Peyer's patch (tissue), 4 donors: ENCODE measurements around the gene AADACL2.

Source experiments
- POLR2A ChIP-seq, 2 donors: fragments of 450-650 bp; IDR thresholded peaks; one replicate each; pipeline ENCODE4 v1.5.1; 2017; ENCODE audit warnings: antibody characterized with exemption in 2 of 2, mild to moderate bottlenecking in 2 of 2, moderate library complexity in 2 of 2
- TF ChIP-seq, protein P1 (sequence below), 6 experiments: fragments of 450-650 bp in 4 of 6; fragments of 200-600 bp in 2 of 6; sonication (generic) in 1 of 6; IDR thresholded peaks; one replicate each; pipeline ENCODE4 v1.5.1; 2017 to 2019; ENCODE audit warnings: antibody characterized with exemption in 6 of 6, mild to moderate bottlenecking in 3 of 6, moderate library complexity in 1 of 6

DNA sequence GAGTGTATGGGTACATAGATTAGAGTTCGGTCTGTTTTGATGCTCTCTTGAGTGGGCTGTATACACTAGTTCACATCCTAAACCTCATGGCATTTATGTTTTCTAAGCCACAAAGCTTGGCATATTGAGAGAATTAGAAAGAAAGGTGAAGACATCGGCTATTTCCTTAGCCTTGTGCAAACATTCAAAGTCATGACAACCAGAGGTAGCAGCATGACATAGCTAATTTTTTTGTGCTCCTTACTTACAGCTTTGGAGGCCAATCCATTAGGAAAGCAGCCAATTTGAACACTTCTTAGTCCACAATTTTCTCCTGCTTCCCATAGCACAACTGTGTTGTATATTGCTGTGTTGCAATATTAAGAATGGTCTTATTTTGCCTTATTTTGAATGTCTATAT lies 58.7 kb downstream of the AADACL2 start:
- TF ChIP-seq, protein P1, sequence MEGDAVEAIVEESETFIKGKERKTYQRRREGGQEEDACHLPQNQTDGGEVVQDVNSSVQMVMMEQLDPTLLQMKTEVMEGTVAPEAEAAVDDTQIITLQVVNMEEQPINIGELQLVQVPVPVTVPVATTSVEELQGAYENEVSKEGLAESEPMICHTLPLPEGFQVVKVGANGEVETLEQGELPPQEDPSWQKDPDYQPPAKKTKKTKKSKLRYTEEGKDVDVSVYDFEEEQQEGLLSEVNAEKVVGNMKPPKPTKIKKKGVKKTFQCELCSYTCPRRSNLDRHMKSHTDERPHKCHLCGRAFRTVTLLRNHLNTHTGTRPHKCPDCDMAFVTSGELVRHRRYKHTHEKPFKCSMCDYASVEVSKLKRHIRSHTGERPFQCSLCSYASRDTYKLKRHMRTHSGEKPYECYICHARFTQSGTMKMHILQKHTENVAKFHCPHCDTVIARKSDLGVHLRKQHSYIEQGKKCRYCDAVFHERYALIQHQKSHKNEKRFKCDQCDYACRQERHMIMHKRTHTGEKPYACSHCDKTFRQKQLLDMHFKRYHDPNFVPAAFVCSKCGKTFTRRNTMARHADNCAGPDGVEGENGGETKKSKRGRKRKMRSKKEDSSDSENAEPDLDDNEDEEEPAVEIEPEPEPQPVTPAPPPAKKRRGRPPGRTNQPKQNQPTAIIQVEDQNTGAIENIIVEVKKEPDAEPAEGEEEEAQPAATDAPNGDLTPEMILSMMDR (IDR thresholded peaks at IDR 0.05), result no peak
- no peak for TF ChIP-seq POLR2A (IDR thresholded peaks at IDR 0.05)
